Progenitor cell of endocrine pancreas (in vitro differentiated cells): ENCODE results near the gene C20orf141. TPM values are rescaled to one million over a fixed set of nuclear protein-coding genes. Genes with fewer than 3 reads are reported as not detected.
"Not testable (repeated sequence)": the region's sequence is repeated elsewhere in the genome, so short reads cannot be mapped to it uniquely, and the experiment has no call there.

Source experiments
- DNase-seq: peaks from one replicate; pipeline ENCODE4 v3.0.0; 2021; ENCODE audit warnings: low spot score; ENCODE audit not compliant: unreplicated experiment
- H3K27ac Mint-ChIP-seq: 2 replicates; pipeline ENCODE4 v1.8.0; 2021; ENCODE audit warnings: mild to moderate bottlenecking, moderate library complexity, mixed read lengths
- H3K27me3 Mint-ChIP-seq: 2 replicates; pipeline ENCODE4 v1.8.0; 2021; ENCODE audit warnings: mixed read lengths
- H3K36me3 Mint-ChIP-seq: 2 replicates; pipeline ENCODE4 v1.8.0; 2022; ENCODE audit warnings: mixed read lengths; ENCODE audit not compliant: insufficient read depth
- H3K4me1 Mint-ChIP-seq: 2 replicates; pipeline ENCODE4 v1.8.0; 2021; ENCODE audit warnings: low read depth, mixed read lengths
- H3K4me3 Mint-ChIP-seq: 2 replicates; pipeline ENCODE4 v1.8.0; 2021; ENCODE audit warnings: low read depth, mild to moderate bottlenecking, moderate library complexity, mixed read lengths
- H3K9me3 Mint-ChIP-seq: 2 replicates; pipeline ENCODE4 v1.8.0; 2021; ENCODE audit warnings: low read depth, mixed read lengths
- total RNA-seq: library from RNA; stranded (reverse); gene quantifications from 2 replicates; pipeline ENCODE4 v1.2.1, GENCODE V29; 2021
- TF ChIP-seq, protein P1 (sequence below): fragments of 200-600 bp; sonication (generic); IDR thresholded peaks from one replicate; pipeline ENCODE4 v1.5.0; 2021; ENCODE audit warnings: antibody characterized with exemption, mild to moderate bottlenecking; ENCODE audit not compliant: unreplicated experiment

C20orf141 gene
- total RNA-seq, 1 donor from 2014 or later: not detected

DNA sequence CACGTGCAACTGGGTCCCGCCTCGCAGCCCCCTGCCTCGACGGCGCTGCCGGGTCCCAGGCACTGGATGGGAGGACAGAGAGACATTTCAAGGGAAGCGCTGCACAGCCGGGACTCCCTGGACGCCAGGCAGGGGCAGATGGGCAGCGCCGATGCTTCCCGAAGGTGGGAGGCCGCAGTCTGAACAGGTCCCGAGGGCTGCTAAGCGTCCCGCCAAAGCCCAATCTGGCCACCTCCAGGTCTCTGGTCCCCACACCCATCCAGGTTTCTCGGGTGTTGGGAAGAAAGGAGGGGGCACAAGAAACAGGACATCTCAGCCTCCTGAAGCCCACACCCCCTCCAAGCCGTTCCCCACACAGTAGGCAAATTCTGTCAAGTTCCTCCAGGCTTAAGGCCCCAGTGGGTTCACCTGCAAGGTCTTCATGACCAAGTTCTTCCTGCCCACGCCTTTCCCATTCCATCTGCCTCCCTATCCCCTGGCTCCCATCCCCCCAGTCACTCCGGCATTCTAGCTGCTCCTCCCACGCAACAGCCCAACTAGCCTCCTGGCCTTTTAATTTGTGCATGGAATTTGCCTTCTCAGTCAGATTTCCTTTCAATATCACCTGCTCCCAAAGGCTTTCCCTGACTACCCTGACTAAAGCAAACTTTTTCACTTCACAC lies 9.0 kb upstream of the C20orf141 start:
- Mint-ChIP-seq H3K9me3 (no peaks in the 10 kb centered on the region), H3K4me1 (peaks cover 7% of the 10 kb centered on the region), H3K4me3 (no peak overlapping the region), H3K36me3 (no peaks in the 10 kb centered on the region), H3K27me3 (peaks cover 57% of the 10 kb centered on the region), H3K27ac (no peak overlapping the region)
- TF ChIP-seq, protein P1, sequence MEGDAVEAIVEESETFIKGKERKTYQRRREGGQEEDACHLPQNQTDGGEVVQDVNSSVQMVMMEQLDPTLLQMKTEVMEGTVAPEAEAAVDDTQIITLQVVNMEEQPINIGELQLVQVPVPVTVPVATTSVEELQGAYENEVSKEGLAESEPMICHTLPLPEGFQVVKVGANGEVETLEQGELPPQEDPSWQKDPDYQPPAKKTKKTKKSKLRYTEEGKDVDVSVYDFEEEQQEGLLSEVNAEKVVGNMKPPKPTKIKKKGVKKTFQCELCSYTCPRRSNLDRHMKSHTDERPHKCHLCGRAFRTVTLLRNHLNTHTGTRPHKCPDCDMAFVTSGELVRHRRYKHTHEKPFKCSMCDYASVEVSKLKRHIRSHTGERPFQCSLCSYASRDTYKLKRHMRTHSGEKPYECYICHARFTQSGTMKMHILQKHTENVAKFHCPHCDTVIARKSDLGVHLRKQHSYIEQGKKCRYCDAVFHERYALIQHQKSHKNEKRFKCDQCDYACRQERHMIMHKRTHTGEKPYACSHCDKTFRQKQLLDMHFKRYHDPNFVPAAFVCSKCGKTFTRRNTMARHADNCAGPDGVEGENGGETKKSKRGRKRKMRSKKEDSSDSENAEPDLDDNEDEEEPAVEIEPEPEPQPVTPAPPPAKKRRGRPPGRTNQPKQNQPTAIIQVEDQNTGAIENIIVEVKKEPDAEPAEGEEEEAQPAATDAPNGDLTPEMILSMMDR: no peak
- DNase-seq: no peak

DNA sequence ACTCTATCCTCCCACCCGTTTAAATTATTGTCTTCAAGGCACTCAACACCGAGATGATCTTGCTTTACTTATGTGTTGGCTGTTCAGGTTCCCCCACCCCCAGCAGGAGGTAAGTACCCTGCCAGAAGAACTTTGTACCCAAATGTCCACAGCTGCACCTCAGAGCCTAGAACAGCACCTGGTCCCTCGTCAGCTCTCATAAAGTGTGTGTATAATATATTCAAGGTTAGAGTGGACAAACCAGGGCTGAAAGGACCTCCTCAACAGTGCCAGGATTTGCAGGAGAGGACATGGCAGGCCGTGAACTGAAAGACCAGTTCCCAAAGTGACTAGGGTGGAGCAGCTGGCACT lies 8.5 kb upstream of the C20orf141 start:
- no peaks in the 10 kb centered on the region for H3K36me3 Mint-ChIP-seq
- TF ChIP-seq, protein P1: no peak
- peaks cover 60% of the 10 kb centered on the region for H3K27me3 Mint-ChIP-seq
- no peak for DNase-seq
- no peak overlapping the region for H3K27ac Mint-ChIP-seq
- H3K4me3 Mint-ChIP-seq: no peak overlapping the region
- no peaks in the 10 kb centered on the region for H3K9me3 Mint-ChIP-seq
- peaks cover 3% of the 10 kb centered on the region for H3K4me1 Mint-ChIP-seq

DNA sequence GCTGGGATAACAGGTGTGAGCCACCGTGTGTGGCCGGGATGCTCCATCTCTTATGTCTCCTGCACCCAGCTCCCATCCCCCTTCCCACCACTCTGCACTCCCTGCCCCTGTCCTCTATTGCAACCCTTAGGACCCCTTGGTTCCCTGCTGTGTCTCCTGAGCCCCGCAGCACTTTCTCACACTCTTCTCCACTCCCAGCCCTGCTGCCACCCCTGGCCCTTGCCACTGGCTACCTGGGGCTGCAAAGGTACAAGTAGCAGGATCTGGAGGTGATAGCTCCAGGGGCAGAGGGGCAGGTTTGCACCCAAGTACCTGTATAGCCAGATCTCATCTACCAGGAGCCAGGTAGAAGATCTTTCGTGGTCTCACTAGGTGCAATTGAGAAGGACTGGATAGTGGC lies 7.8 kb upstream of the C20orf141 start:
- Mint-ChIP-seq H3K4me1 (peaks cover 1% of the 10 kb centered on the region), H3K27me3 (peaks cover 56% of the 10 kb centered on the region), H3K9me3 (peaks cover 3% of the 10 kb centered on the region), H3K36me3 (no peaks in the 10 kb centered on the region), H3K27ac (no peak overlapping the region), H3K4me3 (no peak overlapping the region)
- DNase-seq: no peak
- TF ChIP-seq, protein P1: no peak

DNA sequence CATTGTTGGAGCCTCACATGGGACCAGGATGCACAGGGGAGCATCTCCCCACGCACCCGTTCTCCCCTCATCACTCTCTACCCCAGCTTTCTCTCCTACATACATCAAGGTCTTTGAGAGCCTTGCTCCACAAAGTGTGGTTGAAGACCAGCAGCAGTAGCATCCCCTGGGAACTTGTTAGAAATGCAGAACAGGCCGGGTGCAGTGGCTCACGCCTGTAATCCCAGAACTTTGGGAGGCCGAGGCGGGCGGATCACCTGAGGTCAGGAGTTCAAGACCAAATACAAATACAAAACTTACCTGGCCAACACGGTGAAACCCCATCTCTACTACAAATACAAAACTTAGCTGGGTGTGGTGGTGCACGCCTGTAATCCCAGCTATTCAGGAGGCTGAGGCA lies 6.9 kb upstream of the C20orf141 start:
- peaks cover 50% of the 10 kb centered on the region for H3K27me3 Mint-ChIP-seq
- not testable (repeated sequence) for H3K9me3 Mint-ChIP-seq, H3K27ac Mint-ChIP-seq, DNase-seq, H3K4me3 Mint-ChIP-seq, H3K36me3 Mint-ChIP-seq, H3K4me1 Mint-ChIP-seq

DNA sequence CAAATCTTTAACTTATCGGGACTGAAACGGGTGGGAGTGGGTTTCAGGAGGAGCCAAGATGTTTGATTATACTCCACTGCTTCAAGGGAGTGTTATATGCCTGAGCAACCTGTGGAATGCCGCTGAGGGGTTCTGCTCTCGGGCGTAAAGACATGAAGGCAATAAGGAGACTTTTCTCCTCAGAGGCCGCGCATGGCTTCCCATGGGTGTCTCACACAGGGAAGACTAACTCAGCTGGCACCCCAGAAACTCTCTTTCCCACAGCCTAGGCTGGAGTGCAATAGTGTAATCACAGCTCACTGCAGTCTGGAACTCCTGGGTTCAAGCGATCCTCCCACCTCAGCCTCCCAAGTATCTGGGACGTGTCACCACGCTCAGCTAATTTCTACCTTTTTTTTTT lies 5.1 kb upstream of the C20orf141 start:
- Mint-ChIP-seq H3K9me3 (peaks cover 9% of the 10 kb centered on the region), H3K27ac (no peak overlapping the region), H3K36me3 (no peaks in the 10 kb centered on the region), H3K27me3 (peaks cover 46% of the 10 kb centered on the region), H3K4me1 (peaks cover 1% of the 10 kb centered on the region), H3K4me3 (no peak overlapping the region)
- TF ChIP-seq, protein P1: no peak
- no peak for DNase-seq

DNA sequence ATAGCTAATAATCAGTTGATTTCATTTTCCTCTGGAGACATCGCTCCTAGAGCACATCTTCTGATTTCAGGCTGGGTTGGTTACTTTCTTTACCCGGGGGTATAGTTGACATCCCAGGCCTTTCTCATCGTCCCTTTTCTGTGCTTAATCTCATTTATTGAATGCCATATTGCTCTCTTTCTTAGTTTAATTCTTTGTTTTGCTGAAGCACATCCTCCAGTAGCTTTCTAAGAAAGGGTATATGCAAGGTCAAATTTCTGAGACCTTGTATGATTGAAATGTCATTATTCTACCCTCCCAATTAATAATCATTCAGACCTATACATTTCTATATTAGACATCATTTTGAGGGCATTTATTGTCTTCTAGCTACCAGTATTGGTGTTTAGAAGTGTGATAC lies 2.6 kb upstream of the C20orf141 start:
- DNase-seq: no peak
- TF ChIP-seq, protein P1: no peak
- Mint-ChIP-seq H3K9me3 (peaks cover 9% of the 10 kb centered on the region), H3K36me3 (no peaks in the 10 kb centered on the region), H3K4me1 (no peaks in the 10 kb centered on the region), H3K27ac (no peak overlapping the region), H3K4me3 (no peak overlapping the region), H3K27me3 (peaks cover 31% of the 10 kb centered on the region)
